ENCODE measurements around the gene MAP1A. TPM values are rescaled to one million over a fixed set of nuclear protein-coding genes. Genes with fewer than 3 reads are reported as not detected.

MAP1A gene
- total RNA-seq, 2 donors from 2014 or later: 6.2 to 21.9 TPM

DNA sequence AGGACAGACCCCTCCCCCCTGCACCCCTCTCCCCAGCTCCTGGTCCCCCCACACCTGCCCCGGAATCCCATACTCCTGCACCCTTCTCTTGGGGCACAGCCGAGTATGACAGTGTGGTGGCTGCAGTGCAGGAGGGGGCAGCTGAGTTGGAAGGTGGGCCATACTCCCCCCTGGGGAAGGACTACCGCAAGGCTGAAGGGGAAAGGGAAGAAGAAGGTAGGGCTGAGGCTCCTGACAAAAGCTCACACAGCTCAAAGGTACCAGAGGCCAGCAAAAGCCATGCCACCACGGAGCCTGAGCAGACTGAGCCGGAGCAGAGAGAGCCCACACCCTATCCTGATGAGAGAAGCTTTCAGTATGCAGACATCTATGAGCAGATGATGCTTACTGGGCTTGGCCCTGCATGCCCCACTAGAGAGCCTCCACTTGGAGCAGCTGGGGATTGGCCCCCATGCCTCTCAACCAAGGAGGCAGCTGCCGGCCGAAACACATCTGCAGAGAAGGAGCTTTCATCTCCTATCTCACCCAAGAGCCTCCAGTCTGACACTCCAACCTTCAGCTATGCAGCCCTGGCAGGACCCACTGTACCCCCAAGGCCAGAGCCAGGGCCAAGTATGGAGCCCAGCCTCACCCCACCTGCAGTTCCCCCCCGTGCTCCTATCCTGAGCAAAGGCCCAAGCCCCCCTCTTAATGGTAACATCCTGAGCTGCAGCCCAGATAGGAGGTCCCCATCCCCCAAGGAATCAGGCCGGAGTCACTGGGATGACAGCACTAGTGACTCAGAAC is 9.8 kb downstream of the MAP1A start:
- no peaks in the 10 kb centered on the region for H3K27me3 ChIP-seq (replicated peaks; ENCODE audit: insufficient read depth)
- no peak overlapping the region for H3K4me3 ChIP-seq
- intact Hi-C loops (cut with DNase I): no loop called here
- no peak for DNase-seq (ENCODE audit: low spot score)
- TF ChIP-seq POLR2A (IDR thresholded peaks at IDR 0.05): no peak
- TF ChIP-seq POLR2AphosphoS5 (IDR thresholded peaks at IDR 0.05): no peak
- no peak for TF ChIP-seq CTCF (IDR thresholded peaks at IDR 0.05)
- H3K27ac ChIP-seq: no peak overlapping the region
- 85% methylated on average over 9 of the region's 9 CpGs for WGBS
- no peaks in the 10 kb centered on the region for H3K4me1 ChIP-seq (replicated peaks)
- H3K36me3 ChIP-seq: no peaks in the 10 kb centered on the region
- no peaks in the 10 kb centered on the region for H3K9me3 ChIP-seq

DNA sequence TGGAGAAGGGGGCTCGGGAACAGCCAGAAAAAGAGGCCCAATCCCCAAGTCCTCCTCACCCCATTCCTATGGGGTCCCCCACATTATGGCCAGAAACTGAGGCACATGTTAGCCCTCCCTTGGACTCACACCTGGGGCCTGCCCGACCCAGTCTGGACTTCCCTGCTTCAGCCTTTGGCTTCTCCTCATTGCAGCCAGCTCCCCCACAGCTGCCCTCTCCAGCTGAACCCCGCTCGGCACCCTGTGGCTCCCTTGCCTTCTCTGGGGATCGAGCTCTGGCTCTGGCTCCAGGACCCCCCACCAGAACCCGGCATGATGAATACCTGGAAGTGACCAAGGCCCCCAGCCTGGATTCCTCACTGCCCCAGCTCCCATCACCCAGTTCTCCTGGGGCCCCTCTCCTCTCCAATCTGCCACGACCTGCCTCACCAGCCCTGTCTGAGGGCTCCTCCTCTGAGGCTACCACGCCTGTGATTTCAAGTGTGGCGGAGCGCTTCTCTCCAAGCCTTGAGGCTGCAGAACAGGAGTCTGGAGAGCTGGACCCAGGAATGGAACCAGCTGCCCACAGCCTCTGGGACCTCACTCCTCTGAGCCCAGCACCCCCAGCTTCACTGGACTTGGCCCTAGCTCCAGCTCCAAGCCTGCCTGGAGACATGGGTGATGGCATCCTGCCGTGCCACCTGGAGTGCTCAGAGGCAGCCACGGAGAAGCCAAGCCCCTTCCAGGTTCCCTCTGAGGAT is 10.6 kb downstream of the MAP1A start:
- DNase-seq (ENCODE audit: low spot score): no peak
- Histone ChIP-seq H3K27me3 (replicated peaks; ENCODE audit: insufficient read depth) (no peaks in the 10 kb centered on the region), H3K36me3 (no peaks in the 10 kb centered on the region), H3K4me1 (replicated peaks) (no peaks in the 10 kb centered on the region), H3K4me3 (no peak overlapping the region), H3K27ac (no peak overlapping the region), H3K9me3 (no peaks in the 10 kb centered on the region)
- TF ChIP-seq CTCF (IDR thresholded peaks at IDR 0.05) (no peak), POLR2A (IDR thresholded peaks at IDR 0.05) (no peak), POLR2AphosphoS5 (IDR thresholded peaks at IDR 0.05) (no peak)
- intact Hi-C loops (cut with DNase I): no loop called here
- 81% methylated on average over 12 of the region's 12 CpGs for whole genome bisulfite sequencing

DNA sequence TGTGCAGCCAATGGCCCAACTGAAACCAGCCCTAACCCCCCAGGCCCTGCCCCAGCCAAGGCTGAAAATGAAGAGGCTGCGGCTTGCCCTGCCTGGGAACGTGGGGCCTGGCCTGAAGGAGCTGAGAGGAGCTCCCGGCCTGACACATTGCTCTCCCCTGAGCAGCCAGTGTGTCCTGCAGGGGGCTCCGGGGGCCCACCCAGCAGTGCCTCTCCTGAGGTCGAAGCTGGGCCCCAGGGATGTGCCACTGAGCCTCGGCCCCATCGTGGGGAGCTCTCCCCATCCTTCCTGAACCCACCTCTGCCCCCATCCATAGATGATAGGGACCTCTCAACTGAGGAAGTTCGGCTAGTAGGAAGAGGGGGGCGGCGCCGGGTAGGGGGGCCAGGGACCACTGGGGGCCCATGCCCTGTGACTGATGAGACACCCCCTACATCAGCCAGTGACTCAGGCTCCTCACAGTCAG is 11.2 kb downstream of the MAP1A start:
- intact Hi-C loops (cut with DNase I): no loop called here
- Histone ChIP-seq H3K36me3 (no peaks in the 10 kb centered on the region), H3K4me3 (no peak overlapping the region), H3K4me1 (replicated peaks) (no peaks in the 10 kb centered on the region), H3K9me3 (no peaks in the 10 kb centered on the region), H3K27ac (no peak overlapping the region), H3K27me3 (replicated peaks; ENCODE audit: insufficient read depth) (no peaks in the 10 kb centered on the region)
- WGBS: 82% methylated on average over 10 of the region's 11 CpGs
- TF ChIP-seq POLR2AphosphoS5 (IDR thresholded peaks at IDR 0.05) (no peak), POLR2A (IDR thresholded peaks at IDR 0.05) (no peak), CTCF (IDR thresholded peaks at IDR 0.05) (no peak)
- no peak for DNase-seq (ENCODE audit: low spot score)

DNA sequence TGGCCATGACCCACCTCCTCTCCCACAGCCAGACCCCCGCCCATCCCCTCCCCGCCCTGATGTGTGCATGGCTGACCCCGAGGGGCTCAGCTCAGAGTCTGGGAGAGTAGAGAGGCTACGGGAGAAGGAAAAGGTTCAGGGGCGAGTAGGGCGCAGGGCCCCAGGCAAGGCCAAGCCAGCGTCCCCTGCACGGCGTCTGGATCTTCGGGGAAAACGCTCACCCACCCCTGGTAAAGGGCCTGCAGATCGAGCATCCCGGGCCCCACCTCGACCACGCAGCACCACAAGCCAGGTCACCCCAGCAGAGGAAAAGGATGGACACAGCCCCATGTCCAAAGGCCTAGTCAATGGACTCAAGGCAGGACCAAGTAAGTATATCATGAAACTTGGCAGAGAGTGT is 11.7 kb downstream of the MAP1A start:
- no peaks in the 10 kb centered on the region for H3K9me3 ChIP-seq
- 94% methylated on average over 15 of the region's 15 CpGs for WGBS
- no peak for DNase-seq (ENCODE audit: low spot score)

More for the DNA sequence above, 11.7 kb downstream of the MAP1A start:
- no peaks in the 10 kb centered on the region for H3K36me3 ChIP-seq
- no peaks in the 10 kb centered on the region for H3K4me1 ChIP-seq (replicated peaks)
- no peak for TF ChIP-seq POLR2AphosphoS5 (IDR thresholded peaks at IDR 0.05)
- no peak for TF ChIP-seq POLR2A (IDR thresholded peaks at IDR 0.05)
- TF ChIP-seq CTCF (IDR thresholded peaks at IDR 0.05): no peak
- H3K4me3 ChIP-seq: no peak overlapping the region
- no peaks in the 10 kb centered on the region for H3K27me3 ChIP-seq (replicated peaks; ENCODE audit: insufficient read depth)
- intact Hi-C loops (cut with DNase I): no loop called here
- H3K27ac ChIP-seq: no peak overlapping the region
